ENCODE measurements around the gene CCL22. TPM values are rescaled to one million over a fixed set of nuclear protein-coding genes. Genes with fewer than 3 reads are reported as not detected.

The CCL22 gene
- total and polyA plus RNA-seq, 2 experiments from 2014 or later: 0.19 TPM; not detected in 1

DNA sequence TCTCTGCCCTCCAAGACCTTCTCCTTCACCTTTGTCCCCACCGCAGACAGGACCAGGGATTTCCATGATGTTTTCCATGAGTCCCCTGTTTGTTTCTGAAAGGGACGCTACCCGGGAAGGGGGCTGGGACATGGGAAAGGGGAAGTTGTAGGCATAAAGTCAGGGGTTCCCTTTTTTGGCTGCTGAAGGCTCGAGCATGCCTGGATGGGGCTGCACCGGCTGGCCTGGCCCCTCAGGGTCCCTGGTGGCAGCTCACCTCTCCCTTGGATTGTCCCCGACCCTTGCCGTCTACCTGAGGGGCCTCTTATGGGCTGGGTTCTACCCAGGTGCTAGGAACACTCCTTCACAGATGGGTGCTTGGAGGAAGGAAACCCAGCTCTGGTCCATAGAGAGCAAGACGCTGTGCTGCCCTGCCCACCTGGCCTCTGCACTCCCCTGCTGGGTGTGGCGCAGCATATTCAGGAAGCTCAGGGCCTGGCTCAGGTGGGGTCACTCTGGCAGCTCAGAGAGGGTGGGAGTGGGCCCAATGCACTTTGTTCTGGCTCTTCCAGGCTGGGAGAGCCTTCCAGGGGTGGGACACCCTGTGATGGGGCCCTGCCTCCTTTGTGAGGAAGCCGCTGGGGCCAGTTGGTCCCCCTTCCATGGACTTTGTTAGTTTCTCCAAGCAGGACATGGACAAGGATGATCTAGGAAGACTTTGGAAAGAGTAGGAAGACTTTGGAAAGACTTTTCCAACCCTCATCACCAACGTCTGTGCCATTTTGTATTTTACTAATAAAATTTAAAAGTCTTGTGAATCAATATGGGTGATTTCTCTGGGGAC is 25.9 kb downstream of the CCL22 start:
- TF ChIP-seq ZNF114 (CRISPR knock-in tag; IDR thresholded peaks at IDR 0.05) (no peak), NANOG (IDR thresholded peaks at IDR 0.05; ENCODE audit: borderline replicate concordance) (no peak), EZH2 (IDR thresholded peaks at IDR 0.05; ENCODE audit: low read depth, unreplicated experiment) (no peak), STAT1 (IDR thresholded peaks at IDR 0.05; ENCODE audit: unreplicated experiment) (no peak), ZNF331 (CRISPR knock-in tag; IDR thresholded peaks at IDR 0.05; ENCODE audit: low read depth) (no peak), CREB1 (CRISPR knock-in tag; IDR thresholded peaks at IDR 0.05; ENCODE audit: low read depth) (no peak), POLR2AphosphoS5 (IDR thresholded peaks at IDR 0.05; ENCODE audit: low read depth) (no peak), JUNB (IDR thresholded peaks at IDR 0.05; ENCODE audit: unreplicated experiment) (no peak), EZH2phosphoT487 (IDR thresholded peaks at IDR 0.05; ENCODE audit: unreplicated experiment) (no peak)
- TF ChIP-seq, protein P1, sequence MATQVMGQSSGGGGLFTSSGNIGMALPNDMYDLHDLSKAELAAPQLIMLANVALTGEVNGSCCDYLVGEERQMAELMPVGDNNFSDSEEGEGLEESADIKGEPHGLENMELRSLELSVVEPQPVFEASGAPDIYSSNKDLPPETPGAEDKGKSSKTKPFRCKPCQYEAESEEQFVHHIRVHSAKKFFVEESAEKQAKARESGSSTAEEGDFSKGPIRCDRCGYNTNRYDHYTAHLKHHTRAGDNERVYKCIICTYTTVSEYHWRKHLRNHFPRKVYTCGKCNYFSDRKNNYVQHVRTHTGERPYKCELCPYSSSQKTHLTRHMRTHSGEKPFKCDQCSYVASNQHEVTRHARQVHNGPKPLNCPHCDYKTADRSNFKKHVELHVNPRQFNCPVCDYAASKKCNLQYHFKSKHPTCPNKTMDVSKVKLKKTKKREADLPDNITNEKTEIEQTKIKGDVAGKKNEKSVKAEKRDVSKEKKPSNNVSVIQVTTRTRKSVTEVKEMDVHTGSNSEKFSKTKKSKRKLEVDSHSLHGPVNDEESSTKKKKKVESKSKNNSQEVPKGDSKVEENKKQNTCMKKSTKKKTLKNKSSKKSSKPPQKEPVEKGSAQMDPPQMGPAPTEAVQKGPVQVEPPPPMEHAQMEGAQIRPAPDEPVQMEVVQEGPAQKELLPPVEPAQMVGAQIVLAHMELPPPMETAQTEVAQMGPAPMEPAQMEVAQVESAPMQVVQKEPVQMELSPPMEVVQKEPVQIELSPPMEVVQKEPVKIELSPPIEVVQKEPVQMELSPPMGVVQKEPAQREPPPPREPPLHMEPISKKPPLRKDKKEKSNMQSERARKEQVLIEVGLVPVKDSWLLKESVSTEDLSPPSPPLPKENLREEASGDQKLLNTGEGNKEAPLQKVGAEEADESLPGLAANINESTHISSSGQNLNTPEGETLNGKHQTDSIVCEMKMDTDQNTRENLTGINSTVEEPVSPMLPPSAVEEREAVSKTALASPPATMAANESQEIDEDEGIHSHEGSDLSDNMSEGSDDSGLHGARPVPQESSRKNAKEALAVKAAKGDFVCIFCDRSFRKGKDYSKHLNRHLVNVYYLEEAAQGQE (IDR thresholded peaks at IDR 0.05; ENCODE audit: unreplicated experiment): no peak
- TF ChIP-seq, protein P2, sequence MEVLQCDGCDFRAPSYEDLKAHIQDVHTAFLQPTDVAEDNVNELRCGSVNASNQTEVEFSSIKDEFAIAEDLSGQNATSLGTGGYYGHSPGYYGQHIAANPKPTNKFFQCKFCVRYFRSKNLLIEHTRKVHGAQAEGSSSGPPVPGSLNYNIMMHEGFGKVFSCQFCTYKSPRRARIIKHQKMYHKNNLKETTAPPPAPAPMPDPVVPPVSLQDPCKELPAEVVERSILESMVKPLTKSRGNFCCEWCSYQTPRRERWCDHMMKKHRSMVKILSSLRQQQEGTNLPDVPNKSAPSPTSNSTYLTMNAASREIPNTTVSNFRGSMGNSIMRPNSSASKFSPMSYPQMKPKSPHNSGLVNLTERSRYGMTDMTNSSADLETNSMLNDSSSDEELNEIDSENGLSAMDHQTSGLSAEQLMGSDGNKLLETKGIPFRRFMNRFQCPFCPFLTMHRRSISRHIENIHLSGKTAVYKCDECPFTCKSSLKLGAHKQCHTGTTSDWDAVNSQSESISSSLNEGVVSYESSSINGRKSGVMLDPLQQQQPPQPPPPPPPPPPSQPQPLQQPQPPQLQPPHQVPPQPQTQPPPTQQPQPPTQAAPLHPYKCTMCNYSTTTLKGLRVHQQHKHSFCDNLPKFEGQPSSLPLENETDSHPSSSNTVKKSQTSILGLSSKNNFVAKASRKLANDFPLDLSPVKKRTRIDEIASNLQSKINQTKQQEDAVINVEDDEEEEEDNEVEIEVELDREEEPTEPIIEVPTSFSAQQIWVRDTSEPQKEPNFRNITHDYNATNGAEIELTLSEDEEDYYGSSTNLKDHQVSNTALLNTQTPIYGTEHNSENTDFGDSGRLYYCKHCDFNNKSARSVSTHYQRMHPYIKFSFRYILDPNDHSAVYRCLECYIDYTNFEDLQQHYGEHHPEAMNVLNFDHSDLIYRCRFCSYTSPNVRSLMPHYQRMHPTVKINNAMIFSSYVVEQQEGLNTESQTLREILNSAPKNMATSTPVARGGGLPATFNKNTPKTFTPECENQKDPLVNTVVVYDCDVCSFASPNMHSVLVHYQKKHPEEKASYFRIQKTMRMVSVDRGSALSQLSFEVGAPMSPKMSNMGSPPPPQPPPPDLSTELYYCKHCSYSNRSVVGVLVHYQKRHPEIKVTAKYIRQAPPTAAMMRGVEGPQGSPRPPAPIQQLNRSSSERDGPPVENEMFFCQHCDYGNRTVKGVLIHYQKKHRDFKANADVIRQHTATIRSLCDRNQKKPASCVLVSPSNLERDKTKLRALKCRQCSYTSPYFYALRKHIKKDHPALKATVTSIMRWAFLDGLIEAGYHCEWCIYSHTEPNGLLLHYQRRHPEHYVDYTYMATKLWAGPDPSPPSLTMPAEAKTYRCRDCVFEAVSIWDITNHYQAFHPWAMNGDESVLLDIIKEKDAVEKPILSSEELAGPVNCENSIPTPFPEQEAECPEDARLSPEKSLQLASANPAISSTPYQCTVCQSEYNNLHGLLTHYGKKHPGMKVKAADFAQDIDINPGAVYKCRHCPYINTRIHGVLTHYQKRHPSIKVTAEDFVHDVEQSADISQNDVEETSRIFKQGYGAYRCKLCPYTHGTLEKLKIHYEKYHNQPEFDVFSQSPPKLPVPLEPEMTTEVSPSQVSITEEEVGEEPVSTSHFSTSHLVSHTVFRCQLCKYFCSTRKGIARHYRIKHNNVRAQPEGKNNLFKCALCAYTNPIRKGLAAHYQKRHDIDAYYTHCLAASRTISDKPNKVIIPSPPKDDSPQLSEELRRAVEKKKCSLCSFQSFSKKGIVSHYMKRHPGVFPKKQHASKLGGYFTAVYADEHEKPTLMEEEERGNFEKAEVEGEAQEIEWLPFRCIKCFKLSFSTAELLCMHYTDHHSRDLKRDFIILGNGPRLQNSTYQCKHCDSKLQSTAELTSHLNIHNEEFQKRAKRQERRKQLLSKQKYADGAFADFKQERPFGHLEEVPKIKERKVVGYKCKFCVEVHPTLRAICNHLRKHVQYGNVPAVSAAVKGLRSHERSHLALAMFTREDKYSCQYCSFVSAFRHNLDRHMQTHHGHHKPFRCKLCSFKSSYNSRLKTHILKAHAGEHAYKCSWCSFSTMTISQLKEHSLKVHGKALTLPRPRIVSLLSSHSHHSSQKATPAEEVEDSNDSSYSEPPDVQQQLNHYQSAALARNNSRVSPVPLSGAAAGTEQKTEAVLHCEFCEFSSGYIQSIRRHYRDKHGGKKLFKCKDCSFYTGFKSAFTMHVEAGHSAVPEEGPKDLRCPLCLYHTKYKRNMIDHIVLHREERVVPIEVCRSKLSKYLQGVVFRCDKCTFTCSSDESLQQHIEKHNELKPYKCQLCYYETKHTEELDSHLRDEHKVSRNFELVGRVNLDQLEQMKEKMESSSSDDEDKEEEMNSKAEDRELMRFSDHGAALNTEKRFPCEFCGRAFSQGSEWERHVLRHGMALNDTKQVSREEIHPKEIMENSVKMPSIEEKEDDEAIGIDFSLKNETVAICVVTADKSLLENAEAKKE (CRISPR knock-in tag; IDR thresholded peaks at IDR 0.05): no peak
- TF ChIP-seq, protein P3, sequence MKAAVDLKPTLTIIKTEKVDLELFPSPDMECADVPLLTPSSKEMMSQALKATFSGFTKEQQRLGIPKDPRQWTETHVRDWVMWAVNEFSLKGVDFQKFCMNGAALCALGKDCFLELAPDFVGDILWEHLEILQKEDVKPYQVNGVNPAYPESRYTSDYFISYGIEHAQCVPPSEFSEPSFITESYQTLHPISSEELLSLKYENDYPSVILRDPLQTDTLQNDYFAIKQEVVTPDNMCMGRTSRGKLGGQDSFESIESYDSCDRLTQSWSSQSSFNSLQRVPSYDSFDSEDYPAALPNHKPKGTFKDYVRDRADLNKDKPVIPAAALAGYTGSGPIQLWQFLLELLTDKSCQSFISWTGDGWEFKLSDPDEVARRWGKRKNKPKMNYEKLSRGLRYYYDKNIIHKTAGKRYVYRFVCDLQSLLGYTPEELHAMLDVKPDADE (IDR thresholded peaks at IDR 0.05): no peak
- TF ChIP-seq, protein P4, sequence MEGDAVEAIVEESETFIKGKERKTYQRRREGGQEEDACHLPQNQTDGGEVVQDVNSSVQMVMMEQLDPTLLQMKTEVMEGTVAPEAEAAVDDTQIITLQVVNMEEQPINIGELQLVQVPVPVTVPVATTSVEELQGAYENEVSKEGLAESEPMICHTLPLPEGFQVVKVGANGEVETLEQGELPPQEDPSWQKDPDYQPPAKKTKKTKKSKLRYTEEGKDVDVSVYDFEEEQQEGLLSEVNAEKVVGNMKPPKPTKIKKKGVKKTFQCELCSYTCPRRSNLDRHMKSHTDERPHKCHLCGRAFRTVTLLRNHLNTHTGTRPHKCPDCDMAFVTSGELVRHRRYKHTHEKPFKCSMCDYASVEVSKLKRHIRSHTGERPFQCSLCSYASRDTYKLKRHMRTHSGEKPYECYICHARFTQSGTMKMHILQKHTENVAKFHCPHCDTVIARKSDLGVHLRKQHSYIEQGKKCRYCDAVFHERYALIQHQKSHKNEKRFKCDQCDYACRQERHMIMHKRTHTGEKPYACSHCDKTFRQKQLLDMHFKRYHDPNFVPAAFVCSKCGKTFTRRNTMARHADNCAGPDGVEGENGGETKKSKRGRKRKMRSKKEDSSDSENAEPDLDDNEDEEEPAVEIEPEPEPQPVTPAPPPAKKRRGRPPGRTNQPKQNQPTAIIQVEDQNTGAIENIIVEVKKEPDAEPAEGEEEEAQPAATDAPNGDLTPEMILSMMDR (conservative IDR thresholded peaks at IDR 0.05; ENCODE audit: low read depth in 2 of 2): no peak
- H3K4me1 Mint-ChIP-seq: peaks cover 4% of the 10 kb centered on the region
- H3K36me3 ChIP-seq (ENCODE audit: insufficient read depth): no peaks in the 10 kb centered on the region
- ATAC-seq: no peak
- H3K27me3 ChIP-seq (ENCODE audit: insufficient read depth): no peaks in the 10 kb centered on the region
- no peaks in the 10 kb centered on the region for H4K20me1 ChIP-seq (replicated peaks; ENCODE audit: insufficient read depth)
- peaks cover 13% of the 10 kb centered on the region for H3K27me3 Mint-ChIP-seq (ENCODE audit: insufficient read depth, low read depth, poor library complexity)
- H3F3A ChIP-seq (replicated peaks; ENCODE audit: low read depth): 0 out of 2 replicates have a peak, but pooled peaks cover 4% of the 10 kb centered on the region
- no peaks in the 10 kb centered on the region for H3K4me1 ChIP-seq (ENCODE audit: insufficient read depth)
- H3K4me2 ChIP-seq: no peak overlapping the region
- H3K27ac Mint-ChIP-seq: no peak overlapping the region
- H3K4me3 Mint-ChIP-seq: no peak overlapping the region; the same call in 2 of the 3 replicates
- H3K9me3 Mint-ChIP-seq: no peaks in the 10 kb centered on the region; the same call in 2 of the 3 replicates
- no peak for DNase-seq (ENCODE audit: low spot score)
- no peaks in the 10 kb centered on the region for H3K9me2 ChIP-seq (ENCODE audit: insufficient read depth)
- no peak overlapping the region for H3K4me3 ChIP-seq
- no peak overlapping the region for H3K27ac ChIP-seq (ENCODE audit: low read depth)
- no peak overlapping the region for H2AFZ ChIP-seq
- H3K36me3 Mint-ChIP-seq (ENCODE audit: low read depth): no peaks in the 10 kb centered on the region
- no peaks in the 10 kb centered on the region for H3K79me2 ChIP-seq (replicated peaks; ENCODE audit: insufficient read depth)

Data from GM23338 (cell line).